ENCODE results near the gene TDRD9.

Gene TDRD9

DNA sequence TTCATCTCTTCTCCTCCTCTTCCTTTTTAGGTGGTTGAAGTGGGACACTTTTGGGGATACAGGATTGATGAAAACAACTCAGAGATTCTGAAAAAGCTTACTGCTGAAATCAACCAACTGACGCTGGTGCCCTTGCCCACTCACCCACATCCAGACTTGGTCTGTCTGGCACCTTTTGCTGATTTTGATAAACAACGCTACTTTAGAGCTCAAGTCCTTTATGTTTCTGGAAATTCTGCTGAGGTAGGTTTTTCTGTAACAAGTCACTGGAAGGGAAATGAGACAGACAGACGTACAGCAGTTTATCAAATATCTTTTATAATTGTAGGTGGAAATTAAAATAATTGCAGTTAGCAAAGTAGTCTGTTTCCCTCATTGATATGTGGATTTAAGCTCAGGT lies 97.3 kb downstream of the TDRD9 start:
- DNase-seq (ENCODE audit: low spot score): no peak

DNA sequence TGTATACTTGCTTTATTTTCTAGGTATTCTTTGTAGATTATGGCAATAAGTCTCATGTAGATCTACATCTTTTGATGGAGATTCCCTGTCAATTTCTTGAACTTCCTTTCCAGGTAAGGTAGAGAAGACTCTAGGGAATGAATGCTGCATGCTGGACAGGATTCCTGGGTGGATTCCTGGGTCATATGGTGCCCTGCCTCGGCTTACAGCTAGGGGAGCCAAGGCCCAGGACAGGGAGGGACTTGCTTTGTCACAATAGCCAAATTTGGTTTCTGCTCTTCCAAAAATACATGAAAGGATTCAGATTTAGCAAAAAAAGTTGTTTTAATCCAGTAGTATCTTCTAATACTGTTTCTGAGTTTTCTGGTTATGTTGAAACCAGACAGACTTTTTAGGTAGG lies 97.8 kb downstream of the TDRD9 start:
- DNase-seq (ENCODE audit: low spot score): no peak

DNA sequence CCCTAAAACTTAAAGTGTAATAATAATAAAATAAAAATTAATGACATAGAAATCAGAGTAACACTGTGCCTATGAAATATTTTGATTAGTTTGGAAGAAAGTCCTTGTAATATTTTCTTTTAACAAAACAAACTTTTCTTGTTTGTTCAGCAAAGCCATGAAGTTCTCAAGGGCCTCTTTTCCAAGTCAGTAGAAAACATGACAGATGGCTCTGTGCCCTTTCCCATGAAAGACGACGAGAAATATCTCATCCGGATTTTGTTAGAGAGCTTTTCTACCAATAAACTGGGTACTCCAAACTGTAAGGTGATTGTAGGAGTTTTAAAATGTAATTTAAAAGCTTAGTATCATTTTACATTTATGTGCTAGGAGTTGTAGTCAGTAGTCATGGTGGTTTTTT lies 102.7 kb downstream of the TDRD9 start:
- DNase-seq (ENCODE audit: low spot score): no peak

DNA sequence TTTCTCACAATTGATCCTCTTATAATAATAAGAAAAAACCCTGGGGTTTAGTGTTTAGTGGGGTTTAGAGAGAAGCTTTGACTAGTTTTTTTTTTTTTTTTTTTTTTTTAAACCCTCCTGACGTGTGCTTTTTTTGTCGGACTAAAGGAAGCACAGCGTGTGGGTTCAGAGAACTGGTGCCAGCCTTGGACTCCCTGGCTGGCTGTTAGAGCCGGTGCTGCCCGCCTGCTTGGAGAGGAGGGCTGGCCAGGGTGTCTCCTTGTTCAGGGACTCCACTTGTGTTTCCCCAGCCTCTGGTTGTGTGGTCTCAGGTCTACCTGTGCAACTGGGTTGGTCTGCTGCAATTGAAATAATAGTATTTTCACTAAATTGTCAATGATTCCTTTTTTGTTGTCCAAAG lies 103.1 kb downstream of the TDRD9 start:
- DNase-seq (ENCODE audit: low spot score): no peak

DNA sequence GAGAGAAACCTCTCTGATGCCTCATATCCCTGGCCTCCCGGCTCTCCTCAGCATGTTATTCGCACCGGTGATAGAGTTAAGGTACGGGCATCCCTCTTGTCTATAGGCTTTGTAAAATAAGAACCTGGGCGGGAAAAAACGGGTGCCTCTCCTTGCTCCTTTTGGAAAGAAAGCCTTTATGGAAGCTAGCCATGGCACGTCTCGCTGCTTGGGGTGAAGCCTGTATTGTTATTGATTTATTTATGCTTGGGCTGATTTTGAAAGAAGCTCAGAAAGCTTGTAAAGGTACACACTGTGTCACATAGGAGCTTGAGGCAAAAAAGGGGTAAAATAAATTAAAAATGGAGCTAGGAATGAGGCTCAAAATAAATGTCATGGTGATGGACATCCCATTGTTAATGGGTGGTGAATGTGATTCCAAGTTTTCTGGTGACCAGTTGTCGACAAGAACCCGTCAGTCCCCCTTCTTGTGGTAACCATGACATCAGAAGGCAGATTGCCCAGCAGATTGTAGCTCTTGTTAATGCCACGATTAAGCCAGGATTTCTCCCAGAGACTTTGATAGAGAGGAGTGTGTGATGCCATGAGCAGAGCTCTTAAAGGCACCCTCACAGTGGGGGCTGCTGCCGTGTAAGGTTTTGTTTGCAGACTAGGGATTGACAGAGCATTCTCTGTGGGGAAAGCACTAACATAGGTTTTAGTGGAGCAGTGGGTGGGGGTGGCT lies 106.9 kb downstream of the TDRD9 start:
- no peak for DNase-seq (ENCODE audit: low spot score)

DNA sequence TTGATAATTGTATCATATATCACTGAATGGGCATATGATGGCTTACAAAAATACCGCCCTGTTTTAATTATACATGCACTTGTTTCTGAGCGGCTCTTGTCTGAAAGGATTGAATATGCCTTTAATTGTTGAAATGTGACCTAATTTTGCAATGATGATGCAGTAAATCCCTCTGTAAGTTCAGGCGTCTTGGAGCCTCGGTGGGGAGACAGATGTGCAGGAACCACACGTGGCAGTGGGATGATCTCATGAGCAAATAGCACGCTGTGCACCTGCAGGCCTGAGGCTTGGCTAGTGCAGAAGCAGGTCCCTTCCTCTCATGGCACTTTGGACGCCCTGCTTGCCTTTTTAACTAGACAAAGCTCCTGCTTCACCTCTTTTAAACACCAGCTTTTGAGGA lies 108.0 kb downstream of the TDRD9 start:
- no peak for DNase-seq (ENCODE audit: low spot score)

DNA sequence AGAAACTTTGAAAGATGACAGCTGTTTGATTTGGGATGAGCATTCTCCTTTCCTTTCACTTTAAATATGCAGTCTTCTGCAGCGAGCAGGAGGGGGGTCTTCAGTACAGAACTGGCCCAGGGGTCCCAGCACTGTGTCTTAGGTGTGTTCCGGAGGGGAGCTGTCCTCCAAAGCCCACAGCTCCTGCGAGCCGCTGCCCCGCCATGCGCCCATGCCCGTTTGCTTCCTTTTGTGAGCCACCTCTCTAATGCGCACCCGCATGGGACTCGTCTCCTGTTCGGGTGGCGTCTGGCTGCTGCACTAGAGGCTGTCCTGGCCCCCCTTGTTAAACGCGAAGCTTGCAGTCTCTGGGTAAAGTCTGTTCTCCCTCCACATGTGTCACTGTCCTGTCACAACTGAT lies 108.8 kb downstream of the TDRD9 start:
- DNase-seq (ENCODE audit: low spot score): no peak

DNA sequence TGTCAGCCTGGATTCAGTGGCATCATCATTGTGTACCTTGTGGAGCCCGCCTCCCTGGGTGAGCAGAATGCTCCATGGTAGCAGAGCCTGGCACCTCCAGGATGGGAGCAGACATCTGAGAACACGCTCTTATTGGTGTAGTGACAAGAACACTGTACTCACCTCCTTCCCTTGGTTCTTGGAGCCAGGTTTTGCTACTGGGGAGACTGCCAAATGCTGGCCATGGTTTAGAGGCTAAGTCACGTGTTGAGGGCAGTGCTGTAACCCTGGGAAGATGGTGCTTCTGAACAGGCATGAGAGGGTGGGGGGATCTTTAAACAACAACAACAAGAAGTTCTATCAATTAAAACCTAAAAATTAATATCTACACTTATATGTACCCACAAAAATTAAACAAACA lies 109.6 kb downstream of the TDRD9 start:
- no peak for DNase-seq (ENCODE audit: low spot score)

DNA sequence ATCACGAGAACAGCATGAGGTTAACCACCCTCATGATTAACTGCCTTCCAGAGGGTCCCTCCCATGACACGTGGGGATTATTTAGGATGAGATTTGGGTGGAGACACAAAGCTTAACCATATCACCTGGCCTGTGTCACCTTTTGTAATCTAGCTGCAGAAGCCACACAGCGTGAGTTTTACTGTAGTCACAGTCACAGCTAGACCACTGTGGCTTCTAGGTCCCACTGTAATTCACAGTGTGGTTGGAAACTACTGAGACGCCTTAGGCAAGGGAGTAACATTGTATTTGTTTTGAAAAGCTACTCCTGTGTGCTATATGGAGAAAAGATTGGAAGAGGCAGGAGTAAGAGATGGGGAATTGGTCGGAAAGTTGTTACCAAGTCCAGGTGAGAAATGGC lies 111.0 kb downstream of the TDRD9 start:
- DNase-seq (ENCODE audit: low spot score): no peak

DNA sequence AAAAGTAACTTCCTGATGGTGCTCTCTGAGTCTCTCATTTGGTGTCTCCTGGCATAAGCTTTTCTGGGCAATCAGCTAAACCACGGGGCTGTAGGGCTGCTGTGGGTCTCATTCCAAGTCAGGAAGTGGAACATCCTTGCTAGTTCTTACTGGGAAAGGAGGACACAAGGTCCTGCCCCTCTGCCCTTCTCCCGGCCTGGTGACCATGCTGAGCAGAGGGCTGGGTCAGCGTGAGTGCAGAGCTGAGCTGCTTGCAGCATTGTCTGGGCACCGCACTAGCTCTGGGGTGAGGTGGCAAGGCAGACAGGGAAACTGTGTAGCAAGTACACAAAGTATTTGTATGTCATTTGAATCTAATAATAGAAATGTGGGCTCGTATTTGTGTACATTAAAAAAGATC lies 112.3 kb downstream of the TDRD9 start:
- DNase-seq (ENCODE audit: low spot score): no peak

DNA sequence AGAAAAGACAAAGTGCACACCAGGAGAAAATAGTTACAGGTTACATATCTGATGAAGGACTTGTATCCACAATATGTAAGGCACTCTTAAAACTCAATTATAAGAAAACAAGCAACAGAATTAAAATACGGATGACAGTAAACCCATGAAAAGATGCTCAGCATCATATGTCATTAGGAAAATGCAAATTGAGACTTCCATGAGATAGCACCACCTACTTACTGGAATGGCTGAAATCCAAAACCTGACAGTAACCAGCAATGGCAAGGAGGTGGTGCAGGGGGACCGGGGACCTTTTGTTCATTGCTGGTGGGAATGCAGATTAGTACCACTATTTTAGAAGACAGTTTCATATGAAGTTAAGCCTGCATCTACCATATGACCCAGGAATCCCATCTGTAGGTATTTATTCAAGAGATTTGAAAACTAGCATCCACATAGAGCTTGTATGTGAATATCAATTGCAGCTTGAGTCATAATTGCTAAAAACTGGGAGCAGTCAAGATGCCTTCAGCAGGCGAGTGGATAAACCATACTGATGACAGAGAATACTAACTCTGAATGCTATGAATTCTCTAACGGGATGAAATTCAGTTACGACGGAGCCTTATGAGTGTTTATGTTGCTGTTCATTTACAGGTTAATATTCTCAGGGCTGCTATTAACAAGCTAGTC lies 113.3 kb downstream of the TDRD9 start:
- no peak for DNase-seq (ENCODE audit: low spot score)

DNA sequence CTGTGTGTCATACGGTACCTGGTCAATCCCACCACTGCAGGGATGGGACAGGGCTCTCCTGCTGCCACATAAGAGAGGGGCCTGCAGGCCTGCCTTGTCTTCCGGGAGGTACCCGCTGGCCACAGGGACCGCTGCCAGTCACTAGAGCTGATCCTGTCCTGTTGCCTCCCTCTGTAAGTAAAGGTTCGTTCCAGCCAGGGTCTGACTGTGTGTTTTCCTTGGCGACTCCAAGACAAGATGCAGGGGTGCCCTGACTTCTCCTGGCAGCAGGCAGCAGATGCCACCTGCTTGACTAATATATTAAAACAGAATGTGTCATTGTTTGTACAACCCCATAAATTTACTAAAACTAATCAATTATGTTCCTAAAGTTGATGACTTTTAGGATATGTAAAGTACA lies 115.8 kb downstream of the TDRD9 start:
- DNase-seq (ENCODE audit: low spot score): no peak

DNA sequence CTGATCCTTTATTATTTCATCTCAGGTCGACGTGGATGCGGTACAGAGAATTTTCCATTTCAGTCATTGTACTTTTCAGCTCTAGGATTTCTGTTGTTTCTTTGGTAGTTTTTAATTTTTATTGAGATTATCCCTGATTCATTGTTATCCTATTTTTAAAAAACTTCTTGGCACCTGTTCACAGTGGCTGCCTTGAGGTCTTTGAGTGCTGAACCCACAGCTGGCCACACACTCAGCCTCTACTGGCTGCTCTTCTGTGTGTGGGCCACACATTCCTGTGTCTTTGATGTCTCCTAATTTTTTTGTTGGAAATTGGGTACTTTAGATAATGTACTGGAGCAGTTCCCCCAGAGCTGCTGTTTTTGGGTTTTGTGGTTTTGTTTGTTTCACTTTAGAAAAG lies 119.5 kb downstream of the TDRD9 start:
- DNase-seq (ENCODE audit: low spot score): no peak

DNA sequence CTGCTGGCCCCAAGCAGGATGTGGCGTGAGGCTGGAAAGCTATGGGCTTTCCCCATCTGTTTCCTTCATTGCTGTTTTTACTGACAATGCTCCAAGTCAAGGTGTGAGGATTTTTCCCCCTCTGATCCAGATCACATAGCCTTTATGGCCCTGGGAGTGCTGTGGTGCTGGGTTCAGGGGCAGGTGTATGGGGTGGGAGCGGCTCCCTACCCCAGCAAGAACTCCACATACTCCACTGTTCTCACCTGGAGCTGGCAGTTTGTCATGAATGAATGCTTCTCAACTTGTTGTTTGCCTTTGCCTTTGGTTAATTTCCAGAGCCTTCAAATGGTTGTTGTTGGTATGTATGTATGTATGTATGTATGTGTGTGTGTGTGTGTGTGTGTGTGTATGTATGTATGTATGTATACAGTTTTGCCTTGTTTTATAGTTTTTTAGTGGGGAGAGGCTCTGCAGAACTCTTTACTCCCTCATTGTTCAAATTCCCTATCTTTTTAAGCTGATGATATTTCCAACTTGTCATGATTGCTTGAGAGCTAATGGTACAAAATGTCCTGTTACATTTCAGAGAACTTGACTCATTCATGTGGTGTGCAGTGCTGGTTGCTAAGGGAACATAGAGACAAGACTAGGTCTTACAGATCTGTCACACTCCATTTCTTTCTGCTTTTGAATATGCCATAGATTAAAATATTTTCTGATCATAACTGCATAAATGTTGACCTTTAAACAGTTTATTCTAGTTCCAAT lies 120.7 kb downstream of the TDRD9 start:
- no peak for DNase-seq (ENCODE audit: low spot score)

DNA sequence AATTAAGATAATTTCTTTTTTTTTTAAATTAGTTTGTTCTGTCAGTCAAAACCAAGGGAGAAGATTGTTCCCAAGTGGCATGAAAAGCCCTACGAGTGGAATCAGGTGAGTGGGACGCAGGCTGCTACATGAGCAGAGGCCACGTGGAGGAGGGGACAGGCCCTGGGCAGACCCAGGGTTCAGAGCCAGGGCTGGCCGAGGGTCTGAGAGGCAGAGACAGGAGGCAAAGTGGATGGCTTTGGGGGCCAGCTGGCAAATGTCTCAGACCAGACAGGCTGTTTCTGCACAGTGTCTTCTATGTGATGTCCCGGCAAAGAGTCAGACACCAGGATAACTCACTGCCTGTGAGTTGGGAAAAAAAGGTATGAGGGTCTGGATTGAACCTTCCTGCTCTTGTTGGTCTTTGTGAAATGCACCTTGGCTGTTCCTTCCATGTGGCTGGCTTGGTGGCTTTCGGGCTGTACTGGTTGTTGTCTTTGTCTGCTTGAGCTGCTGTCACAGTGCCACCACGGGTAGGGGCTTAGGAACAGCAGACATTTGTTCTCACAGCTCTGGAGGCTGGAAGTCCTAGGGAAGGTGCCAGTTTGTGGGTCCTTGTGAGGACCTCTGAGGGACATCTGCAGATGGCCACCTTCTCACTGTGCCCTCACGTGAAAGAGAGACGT lies 121.5 kb downstream of the TDRD9 start:
- DNase-seq (ENCODE audit: low spot score): no peak

DNA sequence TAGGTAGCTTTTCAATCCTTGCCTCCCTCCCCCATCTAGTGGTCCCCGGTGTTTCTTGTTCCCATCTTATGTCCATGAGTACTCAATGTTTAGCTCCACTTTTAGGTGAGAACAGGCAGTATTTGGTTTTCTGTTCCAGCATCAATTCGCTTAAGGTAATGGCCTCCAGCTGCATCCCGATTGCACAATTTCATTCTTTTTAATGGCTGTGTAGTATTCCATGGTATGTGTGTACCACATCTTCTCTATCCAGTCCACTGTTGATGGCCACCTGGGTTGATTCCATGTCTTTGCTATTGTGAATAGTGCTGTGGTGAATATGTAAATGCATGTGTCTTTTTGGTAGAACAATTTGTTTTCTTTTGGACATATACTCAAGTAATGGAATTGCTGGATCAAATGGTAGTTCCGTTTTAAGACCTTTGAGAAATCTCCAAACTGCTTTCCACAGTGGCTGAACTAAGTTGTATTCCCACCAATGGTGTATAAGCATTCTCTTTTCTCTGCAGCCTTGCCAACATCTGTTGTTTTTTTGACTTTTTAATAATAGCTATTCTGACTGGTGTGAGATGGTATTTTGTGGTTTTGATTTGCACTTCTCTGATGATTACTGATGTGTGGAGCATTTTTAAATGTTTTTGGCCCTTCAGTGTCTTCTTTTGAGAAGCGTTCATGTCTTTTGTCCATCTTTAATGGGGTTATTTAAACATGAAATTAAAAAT lies 123.0 kb downstream of the TDRD9 start:
- no peak for DNase-seq (ENCODE audit: low spot score)

DNA sequence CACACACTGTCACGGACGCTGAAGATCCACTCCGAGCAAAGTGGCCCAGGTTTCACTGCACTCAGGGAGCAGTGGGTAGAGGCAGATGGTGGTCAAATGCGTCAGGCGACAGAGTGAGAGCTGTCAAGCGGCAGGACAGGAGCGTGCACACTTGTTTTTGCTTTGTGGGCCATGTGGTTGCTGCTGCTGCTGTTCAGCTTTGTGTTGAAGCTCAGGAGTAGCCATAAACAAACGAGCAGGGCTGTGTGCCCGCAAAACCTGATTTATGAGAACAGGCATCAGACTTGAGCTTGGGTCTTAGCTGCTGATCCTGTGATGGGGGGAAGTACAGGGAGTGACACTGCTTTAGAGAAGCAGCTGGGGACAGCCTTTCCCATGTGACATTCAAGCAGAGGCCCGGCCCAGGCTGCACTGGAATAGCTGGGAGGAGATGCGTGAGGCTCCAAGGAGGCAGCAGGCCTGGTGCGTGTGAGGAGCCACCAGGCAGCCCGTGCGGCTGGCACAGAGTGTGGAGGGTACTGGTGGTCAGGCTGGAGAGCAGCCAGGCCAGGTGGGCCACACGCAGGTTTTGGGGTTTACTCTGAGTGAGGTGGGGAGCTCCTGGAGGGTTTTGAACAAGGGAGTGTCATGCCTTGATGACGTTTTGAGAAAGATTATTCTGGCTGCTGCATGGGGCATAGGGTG lies 126.1 kb downstream of the TDRD9 start:
- no peak for DNase-seq (ENCODE audit: low spot score)

DNA sequence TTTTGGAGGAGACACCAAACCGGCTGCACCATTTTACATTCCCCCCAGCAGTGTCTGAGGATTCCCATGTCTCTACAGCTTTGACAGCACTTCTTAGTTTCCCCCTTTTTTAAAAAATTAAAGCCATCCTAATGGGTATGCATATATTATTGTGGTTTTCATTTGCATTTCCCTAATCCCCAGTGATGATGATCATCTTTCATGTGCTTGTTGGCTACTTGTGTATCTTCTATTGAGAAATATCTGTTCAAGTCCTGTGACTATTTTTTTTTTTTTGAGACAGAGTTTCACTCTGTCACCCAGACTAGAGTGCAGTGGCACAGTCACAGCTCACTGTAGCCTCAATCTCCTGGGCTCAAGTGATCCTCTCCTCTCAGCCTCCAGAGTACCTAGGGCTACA lies 134.0 kb downstream of the TDRD9 start:
- no peak for DNase-seq (ENCODE audit: low spot score)

DNA sequence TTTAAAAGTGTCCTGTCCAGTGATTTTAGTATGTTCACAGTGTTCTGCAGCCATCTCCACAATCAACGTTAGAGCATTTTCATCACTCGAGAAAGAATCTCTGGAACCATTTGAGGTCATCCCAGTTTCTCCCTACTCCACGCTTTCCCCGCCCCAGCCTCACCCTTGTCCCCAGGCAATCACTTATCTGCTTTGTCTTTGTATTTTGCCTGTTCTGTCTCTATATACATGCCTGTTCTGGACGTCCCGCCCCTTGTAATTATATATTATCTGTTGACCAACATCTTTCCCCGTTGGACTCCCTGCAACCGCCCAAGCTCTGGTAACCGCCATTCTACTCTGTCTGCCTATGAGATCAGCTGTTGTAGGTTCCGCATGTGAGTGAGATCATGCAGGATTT lies 135.7 kb downstream of the TDRD9 start:
- no peak for DNase-seq (ENCODE audit: low spot score)

DNA sequence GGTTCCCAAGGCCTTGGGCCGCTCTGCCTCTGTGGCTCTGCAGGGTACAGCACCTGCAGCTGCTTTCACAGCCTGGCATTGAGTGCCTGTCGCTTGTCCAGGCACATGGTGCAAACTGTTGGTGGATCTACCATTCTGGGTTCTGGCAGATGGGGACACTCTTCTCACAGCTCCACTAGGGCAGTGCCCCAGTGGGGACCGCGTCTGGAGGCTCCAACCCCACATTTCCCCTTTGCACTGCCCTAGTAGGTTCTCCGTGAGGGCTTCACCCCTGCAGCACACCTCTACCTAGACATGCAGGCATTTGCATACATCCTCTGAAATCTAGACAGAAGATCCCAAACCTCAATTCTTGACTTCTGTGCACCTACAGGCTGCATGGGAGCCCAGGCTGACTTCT lies 138.0 kb downstream of the TDRD9 start:
- no peak for DNase-seq (ENCODE audit: low spot score)

DNA sequence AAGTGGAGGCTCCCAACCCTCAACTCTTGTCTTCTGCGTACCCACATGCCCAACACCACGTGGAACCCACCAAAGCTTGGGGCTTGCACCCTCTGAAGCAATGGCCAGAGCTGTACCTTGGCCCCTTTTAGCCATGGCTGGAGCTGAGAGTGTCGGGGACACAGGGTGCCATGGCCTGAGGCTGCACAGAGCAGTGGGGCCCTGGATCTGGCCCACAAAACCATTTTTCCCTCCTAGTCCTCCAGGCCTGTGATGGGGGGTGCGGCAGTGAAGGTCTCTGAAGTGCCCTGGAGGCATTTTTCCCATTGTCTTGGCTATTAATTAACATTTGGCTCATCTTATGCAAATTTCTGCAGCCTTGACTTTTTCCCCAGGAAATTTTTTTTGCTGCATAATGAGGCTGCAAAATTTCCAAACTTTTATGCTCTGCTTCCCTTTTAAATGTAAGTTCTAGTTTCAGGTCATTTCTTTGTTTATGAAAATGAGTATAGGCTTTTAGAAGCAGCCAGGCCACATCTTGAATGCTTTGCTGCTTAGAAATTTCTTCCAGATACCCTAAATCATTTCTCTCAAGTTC lies 138.6 kb downstream of the TDRD9 start:
- DNase-seq (ENCODE audit: low spot score): no peak

Measured in LoVo (cell line).